MM.1S (cell line): Measurements from ENCODE around the gene RABGAP1L.

ENCODE experiments used
- EZH2 ChIP-seq: fragments of 300-600 bp; sonication (generic); optimal IDR thresholded peaks from 2 replicates; pipeline ENCODE3; 2017; ENCODE audit warnings: low read depth, mild to moderate bottlenecking, antibody characterized with exemption, low read length, mixed read lengths
- TF ChIP-seq, protein P1 (sequence below): fragments of 300-600 bp; sonication (generic); IDR thresholded peaks from 2 replicates; pipeline ENCODE4 v1.5.1; 2016; ENCODE audit warnings: antibody characterized with exemption, low read length, mixed read lengths

DNA sequence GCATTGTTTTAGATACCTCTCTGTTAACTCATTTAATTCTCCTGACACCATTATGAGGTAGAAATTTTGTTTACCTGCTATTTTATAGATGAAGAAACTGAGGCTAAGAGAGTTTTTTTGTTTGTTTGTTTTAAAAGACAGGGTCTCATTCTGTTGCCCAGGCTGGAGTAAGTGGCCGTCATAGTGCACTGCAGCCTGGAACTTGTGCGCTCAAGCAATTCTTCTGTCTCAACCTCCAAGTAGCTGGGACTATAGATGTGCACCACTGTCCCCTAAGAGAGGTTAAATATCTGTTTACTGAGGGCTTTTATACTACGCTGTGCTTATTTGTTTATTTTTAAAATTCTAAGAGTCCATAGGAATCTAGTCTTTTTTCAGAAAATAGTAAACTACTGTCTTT, 796.8 kb downstream of the RABGAP1L start:
- TF ChIP-seq, protein P1, sequence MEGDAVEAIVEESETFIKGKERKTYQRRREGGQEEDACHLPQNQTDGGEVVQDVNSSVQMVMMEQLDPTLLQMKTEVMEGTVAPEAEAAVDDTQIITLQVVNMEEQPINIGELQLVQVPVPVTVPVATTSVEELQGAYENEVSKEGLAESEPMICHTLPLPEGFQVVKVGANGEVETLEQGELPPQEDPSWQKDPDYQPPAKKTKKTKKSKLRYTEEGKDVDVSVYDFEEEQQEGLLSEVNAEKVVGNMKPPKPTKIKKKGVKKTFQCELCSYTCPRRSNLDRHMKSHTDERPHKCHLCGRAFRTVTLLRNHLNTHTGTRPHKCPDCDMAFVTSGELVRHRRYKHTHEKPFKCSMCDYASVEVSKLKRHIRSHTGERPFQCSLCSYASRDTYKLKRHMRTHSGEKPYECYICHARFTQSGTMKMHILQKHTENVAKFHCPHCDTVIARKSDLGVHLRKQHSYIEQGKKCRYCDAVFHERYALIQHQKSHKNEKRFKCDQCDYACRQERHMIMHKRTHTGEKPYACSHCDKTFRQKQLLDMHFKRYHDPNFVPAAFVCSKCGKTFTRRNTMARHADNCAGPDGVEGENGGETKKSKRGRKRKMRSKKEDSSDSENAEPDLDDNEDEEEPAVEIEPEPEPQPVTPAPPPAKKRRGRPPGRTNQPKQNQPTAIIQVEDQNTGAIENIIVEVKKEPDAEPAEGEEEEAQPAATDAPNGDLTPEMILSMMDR, result no peak
- no peak for TF ChIP-seq EZH2
